ENCODE data around the gene SEMA6B.

Gene SEMA6B

DNA sequence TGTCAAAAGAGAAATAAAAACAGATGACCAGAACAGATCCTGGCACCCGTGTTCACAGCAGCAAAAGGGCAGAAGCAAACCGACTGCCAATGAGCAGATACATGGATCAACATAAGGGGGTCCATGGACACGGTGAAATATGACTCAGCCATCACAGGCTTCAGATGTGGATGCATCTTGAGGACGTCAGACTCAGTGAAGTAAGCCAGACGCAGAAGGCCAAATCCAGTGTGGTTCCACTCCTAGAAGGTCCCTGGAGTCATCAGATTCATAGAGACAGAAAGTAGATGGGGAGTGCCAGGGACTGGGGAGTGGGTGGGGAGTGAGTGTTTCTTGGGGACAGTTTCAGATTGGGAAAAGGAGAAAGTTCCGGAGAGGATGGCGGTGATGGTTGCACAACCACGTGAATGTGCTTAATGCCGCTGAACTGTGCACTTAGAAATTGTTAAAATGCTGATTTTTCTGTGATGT lies 28.8 kb upstream of the SEMA6B start:
- DNase-seq: no peak

- DNase-seq: no peak
These were observed 28.0 kb upstream of the SEMA6B start for GRCh38 chr19:4587527-4587926.

DNA sequence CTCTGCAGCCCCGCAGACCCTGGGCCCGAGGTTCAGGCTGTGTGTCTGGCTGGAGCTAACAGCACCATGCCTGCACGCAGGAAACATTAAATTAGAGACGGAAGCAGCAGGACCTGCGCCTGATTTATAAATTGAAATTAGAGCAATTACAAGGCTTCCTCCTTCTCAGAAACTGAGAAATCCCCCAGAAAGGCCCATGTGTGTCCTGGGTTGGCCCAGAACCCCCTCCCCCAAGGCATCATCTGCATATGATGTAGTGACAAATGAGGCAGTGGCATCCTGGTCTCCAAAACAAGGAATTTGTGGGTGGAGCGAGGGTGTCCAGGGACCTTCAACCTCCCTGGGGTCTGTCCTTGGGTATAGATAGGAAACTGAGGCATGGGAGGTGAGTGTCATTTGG lies 27.2 kb upstream of the SEMA6B start:
- DNase-seq: no peak

DNA sequence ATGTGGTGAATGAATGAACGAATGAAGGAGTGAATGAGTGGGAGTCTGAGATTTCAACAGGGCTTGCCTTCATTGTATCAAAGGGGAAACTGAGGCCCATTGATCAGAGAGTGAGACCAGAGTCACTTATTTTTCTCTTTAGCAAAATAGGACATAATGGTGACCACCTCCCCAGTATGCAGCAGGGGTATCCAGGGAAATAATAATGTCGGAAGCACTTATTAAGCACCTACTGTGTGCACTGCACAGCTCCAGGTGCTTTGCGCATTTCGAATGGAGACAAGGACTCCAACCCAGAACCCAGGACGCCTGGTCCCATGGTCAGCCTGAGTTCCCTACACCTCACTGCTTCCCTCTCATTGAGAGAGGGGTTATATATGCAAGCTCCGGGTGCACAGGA lies 26.8 kb upstream of the SEMA6B start:
- no peak for DNase-seq

GRCh38 chr19:4585556-4585955 lies 26.1 kb upstream of the SEMA6B start:
- DNase-seq: no peak

DNA sequence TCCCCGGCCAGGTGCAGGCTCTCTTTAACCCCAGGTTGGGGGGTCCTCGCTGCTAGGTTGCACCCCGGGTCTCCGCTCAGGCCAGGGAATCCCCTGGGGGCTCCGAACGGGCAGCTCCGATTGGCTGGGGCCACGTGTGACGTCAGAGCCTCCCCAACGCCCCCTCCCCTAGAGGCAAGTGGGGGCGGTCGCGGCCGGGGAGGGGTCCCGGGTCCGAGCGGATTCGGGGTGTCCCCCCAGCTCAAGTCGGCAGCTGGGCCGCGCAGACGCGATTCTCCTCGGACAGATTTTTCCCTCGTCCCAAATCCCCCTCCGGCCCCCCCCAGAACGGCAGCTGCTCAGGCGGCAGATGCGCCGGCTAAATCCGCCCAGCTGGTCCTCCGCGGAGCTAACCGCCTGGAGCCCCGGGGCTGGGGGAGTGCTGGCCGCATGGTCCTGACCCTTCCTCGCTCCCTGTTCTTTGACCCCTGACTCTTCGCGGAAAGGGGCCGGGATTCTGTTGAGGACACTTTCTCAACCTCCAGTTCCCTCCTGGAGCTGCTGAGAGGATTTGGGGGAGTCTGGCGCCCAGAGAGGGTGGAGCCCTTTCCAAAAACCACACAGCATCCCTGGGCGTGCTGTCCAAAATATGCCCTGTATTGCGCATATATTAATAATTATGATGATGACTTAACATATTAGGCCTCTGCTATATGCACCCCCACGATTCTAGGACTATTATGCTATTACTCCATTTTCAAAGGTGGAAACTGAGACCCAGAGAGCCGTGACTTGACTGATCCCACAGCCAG lies 25.4 kb upstream of the SEMA6B start:
- no peak for DNase-seq

GRCh38 chr19:4583961-4584669 lies 24.6 kb upstream of the SEMA6B start:
- no peak for DNase-seq

DNA sequence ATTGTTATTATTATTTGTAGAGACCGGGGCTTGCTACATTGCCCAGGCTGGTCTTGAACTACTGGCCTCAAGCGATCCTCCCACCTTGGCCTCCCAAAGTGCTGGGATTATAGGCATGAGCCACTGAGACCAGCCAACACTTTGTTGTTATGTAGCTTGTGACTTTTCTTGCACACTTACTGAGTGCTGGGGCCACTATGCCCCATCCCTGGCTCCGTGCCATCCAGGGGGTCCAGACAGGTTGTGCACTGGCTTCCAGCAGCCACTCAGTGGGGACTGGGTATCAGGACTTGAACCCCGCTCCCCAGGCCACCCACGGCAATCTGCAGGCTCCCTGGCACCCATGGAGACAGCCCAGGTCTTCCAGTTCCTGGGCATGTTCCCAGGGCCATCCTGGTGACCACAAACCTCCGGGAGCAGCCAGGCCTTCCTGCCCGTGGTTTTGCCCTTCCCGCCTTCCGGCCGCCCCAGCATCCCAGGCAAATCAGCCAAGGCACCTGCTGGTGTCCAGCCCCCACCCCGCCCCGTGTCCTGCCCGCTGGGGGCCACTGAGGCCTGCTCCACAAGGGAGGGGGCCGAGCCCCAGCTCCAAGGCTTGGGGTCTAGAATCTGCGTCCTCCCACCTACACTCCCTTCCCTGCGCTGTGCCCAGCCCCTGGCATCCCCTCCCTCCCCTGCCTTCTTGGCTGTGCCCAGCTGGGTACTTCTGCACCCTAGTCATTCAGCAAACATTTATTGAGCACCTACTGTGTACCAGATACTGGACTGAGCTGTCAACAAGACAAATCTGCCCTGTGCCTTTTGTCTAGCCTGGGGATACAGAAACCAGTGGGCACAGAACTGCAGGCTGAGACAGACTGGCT lies 23.7 kb upstream of the SEMA6B start:
- no peak for DNase-seq

DNA sequence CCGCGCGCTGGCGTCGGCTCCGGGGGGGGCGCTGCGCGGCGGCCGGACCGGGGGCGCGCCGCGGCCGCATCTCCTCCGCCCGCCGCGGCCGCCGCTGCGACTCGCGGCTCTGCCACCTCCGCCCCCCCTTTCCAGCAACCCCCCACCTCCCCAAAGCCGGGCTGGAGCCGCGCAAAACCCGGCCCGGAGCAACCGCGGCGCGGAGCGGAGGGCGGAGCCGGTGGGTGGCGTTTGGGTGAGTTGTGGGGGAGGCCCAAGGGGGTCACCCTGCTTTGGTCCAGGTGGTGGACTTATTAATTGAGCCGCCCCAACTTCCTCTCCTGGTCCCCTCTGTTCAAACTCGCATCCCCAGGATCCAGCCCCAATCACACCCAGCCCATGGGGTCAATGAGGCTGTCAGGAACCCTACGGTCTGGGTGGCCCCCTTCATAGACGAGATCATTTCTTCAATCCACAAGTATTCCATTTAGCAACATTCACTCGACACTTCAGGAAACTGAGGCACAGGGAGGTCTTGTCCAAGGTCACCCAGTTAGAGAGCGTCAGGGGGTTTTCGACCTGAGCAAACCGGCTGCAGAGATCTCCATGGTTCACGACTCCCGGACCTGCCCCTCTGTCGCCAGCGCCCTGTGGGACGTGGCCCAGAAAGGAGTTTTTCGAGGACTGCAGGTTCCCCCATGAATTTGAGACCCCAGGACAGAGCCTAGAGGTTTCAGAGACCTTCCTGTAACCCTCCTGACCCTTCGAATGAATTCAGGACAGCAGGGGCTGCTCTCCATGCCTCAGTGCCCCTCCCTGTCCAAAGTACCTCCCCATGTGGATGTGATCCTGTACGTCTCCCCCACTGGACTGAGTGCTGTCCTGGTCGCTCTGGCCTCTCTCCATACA lies 22.4 kb upstream of the SEMA6B start:
- no peak for DNase-seq

DNA sequence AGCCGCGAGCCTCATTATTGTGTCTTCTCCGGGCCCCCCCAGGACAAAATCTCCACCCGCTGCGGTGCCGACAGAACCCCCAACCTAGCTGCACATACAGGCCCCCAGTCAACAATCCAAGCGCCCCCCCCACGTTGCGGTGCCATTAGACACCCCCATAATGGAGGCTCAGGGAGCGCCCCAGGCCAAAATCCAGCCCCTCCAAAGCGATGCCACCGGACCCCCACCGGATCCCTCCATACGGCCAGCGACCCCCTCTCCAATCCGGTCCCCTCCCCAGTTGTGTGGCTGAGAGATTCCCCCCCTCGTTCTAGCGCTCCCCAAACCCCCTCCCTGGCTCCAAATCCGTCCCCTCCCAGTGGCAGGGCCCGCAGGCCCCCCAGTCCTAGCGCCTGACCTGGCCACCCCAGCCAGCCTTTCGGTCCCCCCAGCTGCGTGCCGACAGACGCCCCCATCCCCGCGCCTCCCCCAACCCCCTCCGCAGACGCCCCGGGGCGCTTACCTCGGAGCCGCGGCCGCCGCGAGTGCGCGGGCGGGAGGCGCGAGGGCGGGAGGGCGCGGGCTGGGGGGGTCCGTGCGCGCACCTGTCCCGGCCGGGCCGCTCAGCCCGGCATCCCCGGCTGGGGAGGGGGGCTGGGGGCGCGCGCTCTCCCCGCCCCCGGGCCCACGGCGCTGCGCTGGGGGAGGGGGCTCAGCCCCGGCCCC lies 21.6 kb upstream of the SEMA6B start:
- DNase-seq: no peak

GRCh38 chr19:4580021-4580901 lies 20.8 kb upstream of the SEMA6B start:
- no peak for DNase-seq

DNA sequence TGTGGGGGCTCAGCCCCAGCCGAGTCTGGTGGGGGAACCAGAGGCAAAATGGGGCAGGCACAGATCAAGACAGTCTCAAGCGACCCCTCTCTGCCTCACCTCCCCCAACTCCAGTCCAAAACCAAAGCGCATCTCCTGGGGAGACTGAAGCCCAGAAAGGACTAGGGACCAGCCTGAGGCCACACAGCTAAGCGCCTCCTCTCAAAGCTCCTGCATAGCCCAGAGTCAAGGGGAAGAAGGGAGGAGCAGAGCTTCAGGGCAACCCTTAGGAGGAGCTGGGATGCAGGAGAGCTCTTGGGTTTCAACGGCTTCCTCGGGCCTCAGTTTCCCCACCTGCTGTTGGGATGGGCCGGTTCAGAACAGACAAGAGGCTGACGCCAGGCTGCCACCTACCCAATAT lies 19.9 kb upstream of the SEMA6B start:
- DNase-seq: no peak

- DNase-seq: no peak
These were observed 19.2 kb upstream of the SEMA6B start for GRCh38 chr19:4578552-4579248.

GRCh38 chr19:4577020-4577782 lies 17.7 kb upstream of the SEMA6B start:
- DNase-seq: no peak

GRCh38 chr19:4576016-4576933 lies 16.8 kb upstream of the SEMA6B start:
- DNase-seq: peak; percentile 55

GRCh38 chr19:4575267-4576015 lies 16.0 kb upstream of the SEMA6B start:
- DNase-seq: no peak

GRCh38 chr19:4573682-4574081 lies 14.2 kb upstream of the SEMA6B start:
- DNase-seq: no peak

Data from hematopoietic multipotent progenitor cell treated with erythropoietin and hydrocortisone succinate and interleukin-3 and kit ligand, for 8 days (in vitro differentiated cells).